Neuronal stem cell (in vitro differentiated cells): ENCODE data around the gene GJD2.

Source experiments
- DNase-seq: peaks from one replicate; pipeline ENCODE4 v3.0.0-alpha.2; 2013; ENCODE audit warnings: low spot score
- H2AFZ ChIP-seq: one replicate; pipeline ENCODE4 v1.6.1; 2013; ENCODE audit warnings: mild to moderate bottlenecking, low read length, inconsistent platforms
- H2AK5ac ChIP-seq: 2 replicates; pipeline ENCODE4 v1.6.1; 2013; ENCODE audit warnings: low read depth, mild to moderate bottlenecking, inconsistent platforms, low read length, moderate library complexity, mixed read lengths
- H2BK120ac ChIP-seq: 2 replicates; pipeline ENCODE4 v1.6.1; 2013; ENCODE audit warnings: low read depth, mild to moderate bottlenecking, inconsistent platforms, low read length, moderate library complexity, mixed read lengths
- H2BK12ac ChIP-seq: one replicate; pipeline ENCODE4 v1.6.1; 2013; ENCODE audit warnings: low read length, inconsistent platforms
- H2BK15ac ChIP-seq: 2 replicates; pipeline ENCODE4 v1.6.1; 2013; ENCODE audit warnings: mild to moderate bottlenecking, low read length, inconsistent platforms, mixed read lengths
- H2BK5ac ChIP-seq: one replicate; pipeline ENCODE4 v1.6.1; 2013; ENCODE audit warnings: inconsistent platforms, mild to moderate bottlenecking, low read length, moderate library complexity
- H3K14ac ChIP-seq: one replicate; pipeline ENCODE4 v1.6.1; 2013; ENCODE audit warnings: low read length, inconsistent platforms
- H3K18ac ChIP-seq: 2 replicates; pipeline ENCODE4 v1.6.1; 2013; ENCODE audit warnings: low read length, inconsistent platforms
- H3K23ac ChIP-seq: 2 replicates; pipeline ENCODE4 v1.6.1; 2013; ENCODE audit warnings: low read depth, mild to moderate bottlenecking, mixed read lengths, low read length, inconsistent platforms; ENCODE audit not compliant: poor library complexity
- H3K27ac ChIP-seq: replicated peaks from 3 replicates; pipeline ENCODE4 v1.5.1; 2013; ENCODE audit warnings: low read length, inconsistent platforms
- H3K27me3 ChIP-seq, 3 experiments: 2 replicates each; pipeline ENCODE4 v1.6.1; 2013; ENCODE audit warnings: low read length in 3 of 3, mild to moderate bottlenecking in 2 of 3, inconsistent platforms in 1 of 3, low read depth in 1 of 3, mixed read lengths in 1 of 3, moderate library complexity in 1 of 3; ENCODE audit not compliant: control insufficient read depth in 3 of 3, insufficient read depth in 3 of 3
- H3K36me3 ChIP-seq, 2 donors: replicated peaks in 1 of 2; 2 replicates each; pipeline ENCODE4 v1.6.1; 2013; ENCODE audit warnings: low read length in 2 of 2; ENCODE audit not compliant: control insufficient read depth in 2 of 2, insufficient read depth in 2 of 2
- H3K4ac ChIP-seq: 2 replicates; pipeline ENCODE4 v1.6.1; 2013; ENCODE audit warnings: inconsistent platforms, mild to moderate bottlenecking, low read length, moderate library complexity
- H3K4me1 ChIP-seq, 2 donors: 1 replicate in 1 of 2; 2 replicates in 1 of 2; pipeline ENCODE4 v1.6.1; 2013; ENCODE audit warnings: low read length in 2 of 2, low read depth in 1 of 2; ENCODE audit not compliant: control insufficient read depth in 2 of 2, insufficient read depth in 1 of 2
- H3K4me2 ChIP-seq: one replicate; pipeline ENCODE4 v1.6.1; 2013; ENCODE audit warnings: mild to moderate bottlenecking, low read length, inconsistent platforms; ENCODE audit not compliant: insufficient read depth, poor library complexity, severe bottlenecking
- H3K4me3 ChIP-seq, 2 donors: 2 replicates each; pipeline ENCODE4 v1.5.1; 2013; ENCODE audit warnings: low read length in 2 of 2, mild to moderate bottlenecking in 2 of 2, inconsistent platforms in 1 of 2, moderate library complexity in 1 of 2
- H3K79me1 ChIP-seq: one replicate; pipeline ENCODE4 v1.6.1; 2013; ENCODE audit warnings: low read depth, mild to moderate bottlenecking, inconsistent platforms, low read length, moderate library complexity
- H3K9ac ChIP-seq: one replicate; pipeline ENCODE4 v1.6.1; 2013; ENCODE audit warnings: mild to moderate bottlenecking, low read depth, low read length, inconsistent platforms; ENCODE audit not compliant: poor library complexity
- H3K9me3 ChIP-seq, 2 donors: replicated peaks in 1 of 2; 2 replicates each; pipeline versions ENCODE3 to v1.6.1; 2013; ENCODE audit warnings: low read length in 2 of 2, mild to moderate bottlenecking in 2 of 2, inconsistent platforms in 1 of 2, low read depth in 1 of 2, mixed read lengths in 1 of 2, moderate library complexity in 1 of 2; ENCODE audit not compliant: control insufficient read depth in 2 of 2, insufficient read depth in 1 of 2
- H4K8ac ChIP-seq: one replicate; pipeline ENCODE4 v1.6.1; 2013; ENCODE audit warnings: low read depth, mild to moderate bottlenecking, inconsistent platforms, low read length, moderate library complexity
- H4K91ac ChIP-seq: one replicate; pipeline ENCODE4 v1.6.1; 2013; ENCODE audit warnings: low read length, low read depth, mild to moderate bottlenecking, inconsistent platforms; ENCODE audit not compliant: poor library complexity
- WGBS, 2 donors: extraction: QIAGEN DNeasy Blood & Tissue Kit; methylation state at CpG; one replicate each; pipeline ENCODE4 v1.1.7; 2013; ENCODE audit warnings: missing lambda C conversion rate in 2 of 2, mixed read lengths in 1 of 2; ENCODE audit not compliant: insufficient read length in 2 of 2, insufficient replicate concordance in 1 of 2; ENCODE audit errors: extremely low coverage in 2 of 2; 5-methylcytosine and 5-hydroxymethylcytosine counted together

GJD2 gene

DNA sequence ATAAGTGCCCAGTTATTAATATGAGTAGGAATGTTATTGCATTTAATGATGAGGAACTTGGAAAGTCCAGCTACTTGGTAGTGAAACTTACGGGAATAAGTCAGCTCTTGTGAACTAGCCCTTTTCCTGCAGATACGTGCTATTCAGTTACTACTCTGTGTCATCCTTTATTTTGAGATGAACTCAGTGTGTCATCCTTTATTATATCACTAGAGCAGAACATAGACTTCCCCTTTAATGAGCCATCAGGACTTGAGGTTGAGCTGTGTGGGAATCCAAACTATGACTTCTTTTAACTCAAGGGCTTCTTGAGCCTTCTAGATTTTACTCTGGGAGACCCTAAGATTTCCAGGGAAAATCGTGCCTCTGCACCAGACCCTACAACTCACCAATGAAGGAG, 36.9 kb upstream of the GJD2 start:
- no CpG with 5 or more reads among the region's 3 CpGs for WGBS, 2 donors
- H3K9me3 ChIP-seq, result no peaks in the 10 kb centered on the region
- no peak overlapping the region for H3K27ac ChIP-seq
- H3K4ac ChIP-seq, result no peak overlapping the region
- no peak overlapping the region for H3K9ac ChIP-seq
- no peak overlapping the region for H2AK5ac ChIP-seq
- no peaks in the 10 kb centered on the region for H3K36me3 ChIP-seq
- H3K79me1 ChIP-seq, result no peaks in the 10 kb centered on the region
- H3K4me2 ChIP-seq, result no peak overlapping the region
- no peak overlapping the region for H2BK12ac ChIP-seq
- H2BK5ac ChIP-seq, result no peak overlapping the region
- H2BK120ac ChIP-seq, result no peak overlapping the region
- no peak overlapping the region for H2AFZ ChIP-seq
- H3K27me3 ChIP-seq, result peaks cover 0 to 38% (median 5%) of the 10 kb centered on the region in 3 experiments
- no peak for DNase-seq
- H2BK15ac ChIP-seq, result no peak overlapping the region
- H3K4me1 ChIP-seq, result peaks cover 0 to 8% of the 10 kb centered on the region in 2 donors
- H3K23ac ChIP-seq, result no peak overlapping the region
- no peak overlapping the region for H3K4me3 ChIP-seq
- no peak overlapping the region for H3K14ac ChIP-seq
- no peak overlapping the region for H3K18ac ChIP-seq
- H4K8ac ChIP-seq, result no peak overlapping the region
- no peak overlapping the region for H4K91ac ChIP-seq

DNA sequence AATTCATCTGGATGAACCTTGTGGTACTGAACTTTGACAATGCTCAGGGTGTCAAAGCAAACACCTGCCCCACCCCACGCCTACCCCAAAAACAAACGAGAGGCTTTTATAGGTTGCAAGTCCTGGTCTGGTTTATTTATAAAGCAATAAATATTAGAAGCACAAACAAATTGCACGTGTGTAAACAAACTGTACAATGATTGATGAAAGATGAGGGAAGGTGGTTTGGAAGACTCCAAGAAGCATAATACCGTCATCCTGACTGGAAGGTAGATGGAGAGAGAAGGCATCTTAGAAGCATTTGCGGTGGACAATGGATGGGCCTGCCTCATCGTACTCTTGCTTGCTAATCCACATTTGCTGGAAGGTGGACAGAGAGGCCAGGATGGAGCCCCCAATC, 35.3 kb upstream of the GJD2 start:
- Histone ChIP-seq H3K27ac (no peak overlapping the region), H4K91ac (no peak overlapping the region), H3K36me3 (no peaks in the 10 kb centered on the region), H2BK15ac (no peak overlapping the region), H2BK120ac (no peak overlapping the region), H3K23ac (no peak overlapping the region), H2AFZ (no peak overlapping the region), H3K4me1 (peaks cover 0 to 5% of the 10 kb centered on the region in 2 donors), H3K9me3 (no peaks in the 10 kb centered on the region), H3K4ac (no peak overlapping the region), H3K79me1 (no peaks in the 10 kb centered on the region), H3K4me3 (no peak overlapping the region), H3K18ac (no peak overlapping the region), H2BK5ac (no peak overlapping the region), H4K8ac (no peak overlapping the region), H3K4me2 (no peak overlapping the region), H3K14ac (no peak overlapping the region), H2BK12ac (no peak overlapping the region), H3K9ac (no peak overlapping the region), H2AK5ac (no peak overlapping the region), H3K27me3 (peaks cover 0 to 22% (median 5%) of the 10 kb centered on the region in 3 experiments)
- WGBS, 2 donors, result no CpG with 5 or more reads among the region's 6 CpGs
- DNase-seq, result no peak

DNA sequence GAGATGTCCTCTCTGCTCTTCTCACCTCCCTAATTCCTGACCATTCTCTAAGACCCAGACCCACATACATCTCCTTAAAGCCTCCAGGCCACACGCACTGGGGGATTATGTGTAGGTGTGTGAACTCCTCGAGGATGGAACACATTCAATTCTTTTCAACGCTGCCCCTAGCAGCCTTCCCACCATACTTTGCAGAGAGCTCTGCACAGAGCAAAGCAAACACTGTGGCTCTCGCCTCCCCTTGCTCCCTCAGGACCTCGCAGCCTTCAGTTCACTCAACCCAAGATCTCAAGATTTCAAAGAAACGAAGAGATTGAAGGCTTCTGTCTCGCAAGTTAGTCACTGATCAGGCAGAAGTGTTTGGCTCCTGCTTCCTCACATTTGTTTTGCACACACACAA, 34.5 kb upstream of the GJD2 start:
- Histone ChIP-seq H4K91ac (no peak overlapping the region), H2BK15ac (no peak overlapping the region), H2BK12ac (no peak overlapping the region), H2BK120ac (no peak overlapping the region), H3K27me3 (peaks cover 0 to 15% (median 0%) of the 10 kb centered on the region in 3 experiments), H3K27ac (no peak overlapping the region), H3K23ac (no peak overlapping the region), H3K9ac (no peak overlapping the region), H3K18ac (no peak overlapping the region), H3K4me2 (no peak overlapping the region), H2AK5ac (no peak overlapping the region), H3K4ac (no peak overlapping the region), H3K4me1 (peaks cover 0 to 1% of the 10 kb centered on the region in 2 donors), H3K14ac (no peak overlapping the region), H3K79me1 (no peaks in the 10 kb centered on the region), H3K9me3 (no peaks in the 10 kb centered on the region), H4K8ac (no peak overlapping the region), H2AFZ (no peak overlapping the region), H3K36me3 (no peaks in the 10 kb centered on the region), H2BK5ac (no peak overlapping the region), H3K4me3 (no peak overlapping the region)
- no peak for DNase-seq
- WGBS, 2 donors, result no CpG with 5 or more reads among the region's 7 CpGs

DNA sequence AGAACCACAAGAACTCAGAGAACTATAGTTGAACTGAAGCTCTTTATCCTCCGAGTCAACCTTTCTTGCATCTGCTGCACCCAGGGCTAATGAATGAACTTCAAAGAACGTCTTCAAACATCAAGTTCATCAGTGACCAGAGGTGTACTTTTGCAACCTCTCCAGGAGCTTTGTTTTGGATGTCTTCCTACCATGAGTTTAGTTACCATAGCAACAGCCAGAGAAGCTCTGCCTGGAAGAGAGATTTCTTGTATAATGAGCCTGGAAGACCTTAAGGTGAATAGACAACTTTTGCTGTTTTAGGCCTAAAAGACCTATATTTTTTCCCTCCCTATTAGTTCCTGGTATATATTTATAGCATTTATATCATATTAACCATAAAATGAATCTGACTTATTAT, 31.4 kb upstream of the GJD2 start:
- Histone ChIP-seq H3K27me3 (no peaks in the 10 kb centered on the region), H4K91ac (no peak overlapping the region), H3K14ac (no peak overlapping the region), H2AFZ (no peak overlapping the region), H2BK12ac (no peak overlapping the region), H3K4me3 (no peak overlapping the region), H3K79me1 (no peaks in the 10 kb centered on the region), H3K9ac (no peak overlapping the region), H3K4ac (no peak overlapping the region), H2AK5ac (no peak overlapping the region), H2BK15ac (no peak overlapping the region), H3K9me3 (no peaks in the 10 kb centered on the region), H3K4me2 (no peak overlapping the region), H4K8ac (no peak overlapping the region), H3K18ac (no peak overlapping the region), H2BK5ac (no peak overlapping the region), H3K27ac (no peak overlapping the region), H3K23ac (no peak overlapping the region), H2BK120ac (no peak overlapping the region), H3K4me1 (peaks cover 0 to 1% of the 10 kb centered on the region in 2 donors), H3K36me3 (no peaks in the 10 kb centered on the region)
- DNase-seq, result no peak
- WGBS, 2 donors, result no CpG with 5 or more reads among the region's 2 CpGs
